Cortex of kidney (tissue), 1 donor: ENCODE data around the gene DDX47.
"Not testable (repeated sequence)": the region's sequence is repeated elsewhere in the genome, so short reads cannot be mapped to it uniquely, and the experiment has no call there.

Source experiments
- DNase-seq: peaks from one replicate; lab custom pipeline; 2025; lab: John Stamatoyannopoulos, UW

DDX47 gene

GRCh38 chr12:12797794-12798152 is 15.4 kb upstream of the DDX47 start:
- no peak for DNase-seq

- DNase-seq, result no peak
Observed at GRCh38 chr12:12798480-12798879, 14.7 kb upstream of the DDX47 start.

GRCh38 chr12:12799163-12799920 is 13.8 kb upstream of the DDX47 start:
- no peak for DNase-seq

DNA sequence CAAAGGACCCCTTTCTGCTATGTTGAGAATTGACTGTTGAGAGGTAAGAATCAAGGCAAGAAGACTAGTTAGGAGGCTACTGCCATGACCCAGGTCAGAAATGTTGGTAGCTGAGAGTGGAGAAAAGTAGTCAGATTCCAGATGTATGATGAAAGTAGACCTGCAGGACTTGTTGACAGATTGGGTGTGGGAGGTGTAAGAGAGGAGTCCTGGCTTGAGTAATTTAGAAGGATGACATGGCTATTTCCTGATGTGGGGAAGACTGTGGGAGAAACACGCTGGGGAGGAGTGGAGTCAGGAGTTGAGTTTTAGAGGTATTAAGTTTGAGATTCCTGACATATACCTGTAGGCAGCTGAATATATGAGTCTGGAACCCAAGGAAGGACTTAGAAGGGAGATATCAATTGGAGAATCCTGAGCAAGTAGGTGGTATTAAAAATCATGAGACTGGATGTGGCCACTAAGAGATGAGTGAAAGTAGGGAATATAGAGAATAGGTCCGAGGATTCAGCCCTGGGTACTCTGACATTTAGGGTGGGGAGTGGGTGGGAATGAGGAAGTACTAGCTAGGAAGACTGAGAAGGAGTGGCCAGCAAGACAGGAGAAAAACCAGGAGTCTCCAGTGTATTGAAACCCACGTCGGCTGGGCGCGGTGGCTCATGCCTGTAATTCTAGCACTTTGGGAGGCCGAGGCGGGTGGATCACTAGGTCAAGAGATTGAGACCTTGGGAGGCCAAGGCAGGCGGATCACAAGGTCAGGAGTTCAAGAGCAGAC is 12.6 kb upstream of the DDX47 start:
- DNase-seq, result no peak

GRCh38 chr12:12801656-12802055 is 11.5 kb upstream of the DDX47 start:
- DNase-seq, result not testable (repeated sequence)

DNA sequence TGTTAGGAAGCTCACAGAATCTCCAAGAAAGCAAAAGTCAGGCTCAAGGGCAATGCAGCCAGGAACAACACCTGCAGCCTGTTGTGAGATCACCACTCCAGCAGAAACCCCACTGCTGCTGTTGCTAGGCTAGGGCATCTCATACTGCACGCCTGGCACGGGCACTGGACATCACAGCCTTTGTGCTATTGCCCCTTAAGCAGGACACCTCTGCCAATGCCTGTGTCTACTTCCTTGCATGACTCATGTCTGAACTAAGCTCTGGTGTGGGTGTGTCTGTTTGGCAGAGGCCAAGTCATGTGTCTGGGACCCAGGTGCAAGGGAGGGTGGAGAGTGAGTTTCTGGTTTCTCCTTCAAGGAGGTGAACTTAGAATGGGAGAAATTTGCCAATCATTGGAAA is 10.0 kb upstream of the DDX47 start:
- DNase-seq, result no peak

DNA sequence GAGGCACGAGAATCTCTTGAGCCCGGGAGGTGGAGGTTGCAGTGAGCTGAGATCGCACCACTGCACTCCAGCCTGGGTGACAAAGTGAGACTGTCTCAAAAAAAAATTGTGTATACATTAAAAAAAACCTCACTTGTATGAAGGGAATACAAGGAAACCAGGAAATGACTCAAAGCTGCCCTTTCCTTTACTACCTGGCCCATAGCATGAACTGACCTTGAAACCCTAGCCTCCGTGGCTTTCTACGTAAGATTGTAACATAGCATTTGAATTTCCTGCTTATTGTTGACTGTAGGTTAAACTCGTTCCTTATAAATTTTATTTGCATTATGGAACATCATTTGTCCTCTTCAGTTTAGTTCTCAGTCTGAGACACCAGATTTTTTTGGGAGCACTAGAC is 9.1 kb upstream of the DDX47 start:
- DNase-seq, result no peak

DNA sequence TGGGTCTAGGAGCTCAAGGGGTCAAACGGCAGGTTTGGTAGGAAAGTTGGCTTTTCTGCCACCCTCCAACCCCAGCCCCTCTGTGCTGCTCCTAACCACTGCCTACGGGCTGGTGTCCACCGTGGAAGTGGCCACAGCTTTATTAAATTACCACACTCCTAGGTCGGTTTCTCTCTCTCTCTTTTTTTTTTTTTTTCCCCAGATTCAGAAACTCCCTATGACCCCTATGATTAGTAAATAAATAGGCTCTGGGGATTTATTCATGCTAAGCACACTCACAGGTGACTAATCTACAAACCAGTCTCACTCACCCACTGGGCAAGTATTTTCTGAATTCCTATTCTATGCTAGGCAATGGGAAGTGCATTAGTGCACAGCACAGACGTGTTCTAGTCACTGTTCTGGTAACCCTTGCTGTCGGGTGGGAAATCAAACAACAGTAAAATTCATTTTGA is 8.7 kb upstream of the DDX47 start:
- no peak for DNase-seq

GRCh38 chr12:12806784-12807516 is 6.2 kb upstream of the DDX47 start:
- no peak for DNase-seq

GRCh38 chr12:12807517-12807903 is 5.6 kb upstream of the DDX47 start:
- not testable (repeated sequence) for DNase-seq

DNA sequence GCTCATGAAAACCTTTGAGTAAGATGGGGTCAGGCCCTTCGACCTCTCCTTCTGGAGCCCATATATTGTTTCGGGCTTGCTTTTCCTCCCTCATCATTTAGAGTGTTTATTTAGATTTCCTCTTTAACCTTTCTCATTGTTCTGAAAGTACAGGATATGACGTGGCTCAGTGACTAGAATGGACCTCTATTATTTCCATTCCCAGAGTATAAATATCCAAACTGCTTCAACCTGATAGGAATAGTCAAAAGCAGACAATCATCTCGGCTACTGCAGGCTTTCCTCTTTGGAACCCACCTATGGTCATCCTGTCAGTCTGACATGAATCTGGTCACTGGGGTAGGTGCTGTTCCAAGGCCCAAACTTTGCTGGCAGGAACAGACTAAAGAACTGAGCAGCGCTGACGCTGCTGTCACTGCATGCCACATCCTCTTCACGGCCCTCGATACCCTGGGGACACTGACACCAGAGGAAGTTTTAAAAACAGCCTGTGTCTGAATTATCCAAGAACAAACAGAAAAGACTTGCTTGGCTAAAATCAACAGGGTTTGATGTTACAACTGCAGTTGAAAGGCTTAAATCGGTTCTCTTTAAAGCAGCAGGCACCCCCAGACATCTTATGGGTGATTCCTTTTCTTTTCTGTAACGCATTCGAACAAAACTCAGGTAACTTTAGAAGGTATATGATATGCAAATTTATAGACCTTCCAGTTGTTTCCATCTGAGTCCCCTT is 5.0 kb upstream of the DDX47 start:
- DNase-seq, result no peak

DNA sequence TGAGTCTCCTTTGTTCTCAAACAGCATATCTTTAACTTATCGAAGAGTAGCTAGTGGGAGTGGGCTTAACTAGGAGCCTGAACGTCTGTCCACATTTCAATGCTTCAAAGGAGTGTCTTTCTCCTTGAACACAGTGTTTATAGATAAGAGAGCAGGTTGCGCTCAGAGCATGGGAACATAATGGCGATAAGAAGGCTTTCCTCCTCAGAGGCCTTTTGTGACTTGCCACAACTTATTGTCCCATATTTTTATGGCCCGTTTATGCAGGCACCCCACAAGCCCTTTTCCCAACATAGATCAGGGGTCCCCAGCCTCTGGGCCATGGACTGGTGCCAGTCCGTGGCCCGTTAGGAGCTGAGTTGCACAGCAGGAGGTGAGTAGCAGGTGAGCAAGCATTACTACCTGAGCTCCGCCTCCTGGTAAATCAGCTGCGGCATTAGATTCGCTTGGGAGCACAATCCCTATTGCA is 2.6 kb upstream of the DDX47 start:
- no peak for DNase-seq

DNA sequence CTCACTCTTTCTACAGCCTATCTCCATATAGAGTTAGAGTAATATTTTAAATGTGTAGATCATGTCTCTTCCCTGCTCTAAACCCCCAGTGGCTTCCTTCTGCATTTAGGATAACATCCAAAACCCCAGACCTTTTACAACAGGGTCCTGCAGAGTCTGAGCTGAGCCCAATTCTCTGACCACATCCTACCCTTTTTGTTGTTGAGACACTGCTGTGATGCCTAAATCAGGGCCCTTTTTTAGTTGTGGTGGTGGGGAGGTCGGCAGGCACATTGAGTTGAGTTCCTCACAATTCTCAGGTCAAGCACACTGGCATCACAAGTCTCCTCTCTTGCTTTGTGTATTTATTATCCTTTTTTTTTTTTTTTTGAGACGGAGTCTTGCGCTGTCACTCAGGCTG is 1.8 kb upstream of the DDX47 start:
- no peak for DNase-seq

- no peak for DNase-seq
Observed at GRCh38 chr12:12812174-12812573, 972 bp upstream of the DDX47 start.

GRCh38 chr12:12812618-12813119 is 477 bp upstream of the DDX47 start:
- DNase-seq, result no peak

DNA sequence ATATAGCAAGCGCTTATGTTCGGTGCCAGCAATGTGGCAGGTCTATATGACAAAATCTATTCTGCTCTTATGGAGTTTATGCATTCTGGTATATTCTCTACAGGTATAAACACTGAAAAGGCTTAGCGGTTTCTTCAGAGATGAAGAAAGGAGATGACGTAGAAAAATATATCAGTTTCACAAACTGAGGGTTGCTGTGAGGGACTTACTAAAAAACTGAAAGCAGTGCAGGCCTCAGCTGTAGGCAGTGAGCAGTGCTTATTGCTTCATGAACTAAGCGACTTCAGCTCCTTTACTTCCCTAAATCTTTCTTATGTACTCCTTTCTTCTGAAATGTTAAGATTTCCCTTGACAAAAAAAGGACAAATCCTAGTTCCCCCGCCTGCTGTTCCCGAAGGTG is 4.5 kb downstream of the DDX47 start:
- DNase-seq, result no peak

DNA sequence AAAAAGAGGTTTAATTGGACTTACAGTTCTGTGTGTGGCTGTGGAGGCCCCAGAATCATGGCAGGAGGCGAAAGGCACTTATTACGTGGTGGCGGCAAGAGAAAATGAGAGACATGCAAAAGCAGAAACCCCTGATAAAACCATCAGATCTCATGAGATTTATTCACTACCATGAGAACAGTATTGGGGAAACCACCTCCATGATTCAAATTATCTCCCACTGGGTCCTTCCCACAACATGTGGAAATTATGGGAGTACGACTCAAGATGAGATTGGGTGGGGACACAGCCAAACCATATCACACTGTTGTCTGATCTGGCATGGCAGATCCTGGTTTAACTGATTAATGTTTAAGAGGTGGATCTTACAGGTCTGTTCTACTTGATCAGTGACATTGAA is 5.6 kb downstream of the DDX47 start:
- DNase-seq, result no peak

GRCh38 chr12:12819221-12819620 is 6.1 kb downstream of the DDX47 start:
- no peak for DNase-seq

GRCh38 chr12:12819752-12820311 is 6.7 kb downstream of the DDX47 start:
- DNase-seq, result no peak

DNA sequence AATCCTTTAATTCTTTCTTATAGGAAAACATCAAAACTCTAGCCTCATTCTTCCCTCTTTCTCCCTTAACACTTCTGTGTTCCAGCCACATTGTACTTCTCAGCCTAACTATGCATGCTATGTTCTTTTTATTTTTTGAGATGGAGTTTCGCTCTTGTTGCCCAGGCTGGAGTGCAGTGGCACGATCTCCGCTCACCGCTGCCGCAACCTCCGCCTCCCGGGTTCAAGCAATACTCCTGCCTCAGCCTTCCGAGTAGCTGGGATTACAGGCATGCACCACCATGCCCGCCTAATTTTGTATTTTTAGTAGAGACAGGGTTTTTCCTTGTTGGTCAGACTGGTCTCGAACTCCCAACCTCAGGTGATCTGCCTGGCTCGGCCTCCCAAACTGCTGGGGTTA is 7.2 kb downstream of the DDX47 start:
- not testable (repeated sequence) for DNase-seq

DNA sequence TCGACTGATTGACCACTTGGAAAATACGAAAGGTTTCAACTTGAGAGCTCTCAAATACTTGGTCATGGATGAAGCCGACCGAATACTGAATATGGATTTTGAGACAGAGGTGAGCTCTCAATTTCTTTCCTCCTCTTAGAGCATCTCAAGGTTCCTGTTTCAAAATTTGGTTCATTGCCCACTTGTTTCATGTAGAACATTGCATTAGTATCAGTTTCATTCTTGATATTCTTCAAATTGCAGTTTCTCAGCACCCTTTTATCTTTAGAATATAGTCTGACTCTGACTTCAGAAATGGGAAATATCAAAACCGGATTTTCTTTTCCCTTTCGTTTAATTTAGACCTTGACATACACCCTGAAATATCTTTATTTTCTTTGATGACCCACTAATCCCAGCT is 8.8 kb downstream of the DDX47 start:
- DNase-seq, result no peak

DNA sequence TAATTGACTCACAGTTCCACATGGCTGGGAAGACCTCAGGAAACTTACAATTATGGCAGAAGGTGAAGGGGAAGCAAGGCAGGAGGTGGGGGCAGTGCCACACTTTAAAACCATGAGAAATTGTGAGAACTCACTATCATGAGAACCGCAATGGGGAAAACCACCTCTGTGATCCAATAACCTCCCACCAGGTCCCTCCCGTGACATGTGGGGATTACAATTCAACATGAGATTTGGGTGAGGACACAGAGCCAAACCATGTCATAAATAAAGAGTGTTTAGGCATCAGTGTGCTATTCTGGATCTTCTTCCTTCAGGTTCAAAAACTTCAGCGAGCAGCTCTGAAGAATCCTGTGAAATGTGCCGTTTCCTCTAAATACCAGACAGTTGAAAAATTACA is 9.7 kb downstream of the DDX47 start:
- no peak for DNase-seq
